IMR-90 (cell line): ENCODE results near the gene EBF3. TPM values are rescaled to one million over a fixed set of nuclear protein-coding genes. Genes with fewer than 3 reads are reported as not detected.

Experiments
- ATAC-seq: fragments of 200-7000 bp; cut with Tn5 transposase; 2 replicates; pipeline ENCODE4 v1.9.1; 2020; ENCODE audit warnings: low read depth, mild to moderate bottlenecking, moderate library complexity
- BruUV-seq: library from RNA; stranded (reverse); fragments of 400-500 nt; replicated peaks from 2 replicates; lab custom pipeline; 2021; lab: Mats Ljungman, UMichigan
- CTCF ChIA-PET: fragments of 300-600 bp; formaldehyde crosslinking; extraction: SDS; loops from one replicate; lab custom pipeline; 2021; ENCODE audit warnings: antibody characterized with exemption; lab: Yijun Ruan, JAX
- POLR2A ChIA-PET: fragments of 300-600 bp; sonication (Branson Sonifier 250); formaldehyde crosslinking; loops from one replicate; lab custom pipeline; 2022; ENCODE audit warnings: antibody characterized with exemption; ENCODE audit not compliant: unreplicated experiment; lab: Charles Lee
- DNase-seq: peaks from one replicate; pipeline ENCODE4 v3.0.0; 2013
- H2AFZ ChIP-seq: replicated peaks from 2 replicates; pipeline ENCODE3; 2013; ENCODE audit warnings: low read length, mild to moderate bottlenecking; ENCODE audit not compliant: poor library complexity
- H2AK5ac ChIP-seq: 2 replicates; pipeline ENCODE4 v1.6.1; 2013; ENCODE audit warnings: low read depth, low read length, inconsistent platforms
- H2AK9ac ChIP-seq: replicated peaks from 2 replicates; pipeline ENCODE3; 2013; ENCODE audit warnings: mild to moderate bottlenecking, low read depth, low read length, moderate library complexity; ENCODE audit not compliant: poor library complexity
- H2BK120ac ChIP-seq: 2 replicates; pipeline ENCODE4 v1.6.1; 2013; ENCODE audit warnings: low read depth, low read length, inconsistent platforms
- H2BK15ac ChIP-seq: 3 replicates; pipeline ENCODE4 v1.6.1; 2013; ENCODE audit warnings: low read depth, low read length, inconsistent platforms
- H2BK20ac ChIP-seq: 2 replicates; pipeline ENCODE4 v1.6.1; 2013; ENCODE audit warnings: low read depth, mild to moderate bottlenecking, inconsistent platforms, low read length, moderate library complexity
- H2BK5ac ChIP-seq: 2 replicates; pipeline ENCODE4 v1.6.1; 2013; ENCODE audit warnings: mild to moderate bottlenecking, low read depth, low read length, inconsistent platforms; ENCODE audit not compliant: poor library complexity, severe bottlenecking
- H3K14ac ChIP-seq: replicated peaks from 2 replicates; pipeline ENCODE4 v1.6.1; 2013; ENCODE audit warnings: low read depth, low read length, inconsistent platforms
- H3K18ac ChIP-seq: 2 replicates; pipeline ENCODE4 v1.6.1; 2013; ENCODE audit warnings: low read depth, low read length, control low read depth
- H3K23ac ChIP-seq: 2 replicates; pipeline ENCODE4 v1.6.1; 2013; ENCODE audit warnings: low read depth, low read length, inconsistent platforms
- H3K27ac ChIP-seq: 2 replicates; pipeline ENCODE4 v1.5.1; 2013; ENCODE audit warnings: mild to moderate bottlenecking, control low read depth, low read length; ENCODE audit not compliant: insufficient read depth
- H3K27me3 ChIP-seq: 2 replicates; pipeline ENCODE4 v1.6.1; 2013; ENCODE audit warnings: low read length; ENCODE audit not compliant: control insufficient read depth, insufficient read depth
- H3K36me3 ChIP-seq: 2 replicates; pipeline ENCODE4 v1.6.1; 2013; ENCODE audit warnings: low read length, mixed read lengths; ENCODE audit not compliant: control insufficient read depth, insufficient read depth
- H3K4ac ChIP-seq: 2 replicates; pipeline ENCODE4 v1.6.1; 2013; ENCODE audit warnings: low read depth, low read length, inconsistent platforms
- H3K4me1 ChIP-seq: 2 replicates; pipeline ENCODE4 v1.6.1; 2013; ENCODE audit warnings: low read length, mixed read lengths; ENCODE audit not compliant: control insufficient read depth, insufficient read depth
- H3K4me2 ChIP-seq: 2 replicates; pipeline ENCODE4 v1.6.1; 2013; ENCODE audit warnings: low read depth, mild to moderate bottlenecking, control low read depth, low read length, moderate library complexity
- H3K4me3 ChIP-seq: 2 replicates; pipeline ENCODE4 v1.5.1; 2013; ENCODE audit warnings: low read depth, mild to moderate bottlenecking, control low read depth, low read length, moderate library complexity; ENCODE audit not compliant: insufficient read depth
- H3K56ac ChIP-seq: 2 replicates; pipeline ENCODE4 v1.6.1; 2013; ENCODE audit warnings: low read length, inconsistent platforms; ENCODE audit not compliant: insufficient read depth; ENCODE audit errors: extremely low read depth
- H3K79me1 ChIP-seq, 2 experiments: 2 replicates each; pipeline ENCODE4 v1.6.1; 2013; ENCODE audit warnings: low read length in 2 of 2, inconsistent platforms in 1 of 2, low read depth in 1 of 2
- H3K9ac ChIP-seq: 2 replicates; pipeline ENCODE4 v1.6.1; 2013; ENCODE audit warnings: low read depth, low read length, control low read depth
- H3K9me1 ChIP-seq: 2 replicates; pipeline ENCODE4 v1.6.1; 2013; ENCODE audit warnings: low read length, inconsistent platforms; ENCODE audit not compliant: insufficient read depth
- H3K9me3 ChIP-seq: 2 replicates; pipeline ENCODE4 v1.6.1; 2013; ENCODE audit warnings: low read length; ENCODE audit not compliant: control insufficient read depth, insufficient read depth
- H4K20me1 ChIP-seq: 2 replicates; pipeline ENCODE4 v1.6.1; 2013; ENCODE audit warnings: low read length, inconsistent platforms; ENCODE audit not compliant: insufficient read depth
- H4K5ac ChIP-seq: 2 replicates; pipeline ENCODE4 v1.6.1; 2013; ENCODE audit warnings: mild to moderate bottlenecking, low read depth, low read length, control low read depth
- H4K8ac ChIP-seq, 2 experiments: 2 replicates each; pipeline ENCODE4 v1.6.1; 2013; ENCODE audit warnings: low read depth in 2 of 2, low read length in 2 of 2, control low read depth in 1 of 2, inconsistent platforms in 1 of 2
- H4K91ac ChIP-seq: 2 replicates; pipeline ENCODE4 v1.6.1; 2013; ENCODE audit warnings: low read depth, low read length, inconsistent platforms; ENCODE audit not compliant: insufficient read depth
- BHLHE40 ChIP-seq: fragments of 150-350 bp; IDR thresholded peaks from 2 replicates; pipeline ENCODE4 v1.6.1; 2016; ENCODE audit warnings: mild to moderate bottlenecking, low read depth, low read length
- CEBPB ChIP-seq: IDR thresholded peaks from 2 replicates; pipeline ENCODE4 v1.6.1; 2012; ENCODE audit warnings: low read depth, low read length, improper control_type of control experiment
- CHD1 ChIP-seq: IDR thresholded peaks from 2 replicates; pipeline ENCODE4 v1.6.1; 2012; ENCODE audit warnings: low read depth, low read length, improper control_type of control experiment
- CTCF ChIP-seq: conservative IDR thresholded peaks from 2 replicates; pipeline ENCODE4 v1.5.1; 2012; ENCODE audit warnings: mild to moderate bottlenecking, low read depth, low read length, improper control_type of control experiment
- ELK1 ChIP-seq: fragments of 150-350 bp; IDR thresholded peaks from 2 replicates; pipeline ENCODE4 v1.6.1; 2016; ENCODE audit warnings: low read depth, mild to moderate bottlenecking, low read length, moderate library complexity, borderline replicate concordance
- MAFK ChIP-seq: IDR thresholded peaks from 2 replicates; pipeline ENCODE4 v1.6.1; 2012; ENCODE audit warnings: low read depth, low read length, improper control_type of control experiment
- MAZ ChIP-seq: IDR thresholded peaks from 2 replicates; pipeline ENCODE4 v1.6.1; 2012; ENCODE audit warnings: low read depth, mild to moderate bottlenecking, low read length, improper control_type of control experiment, moderate library complexity, borderline replicate concordance
- MXI1 ChIP-seq: IDR thresholded peaks from 2 replicates; pipeline ENCODE4 v1.6.1; 2012; ENCODE audit warnings: low read depth, mild to moderate bottlenecking, low read length, moderate library complexity, borderline replicate concordance
- NFE2L2 ChIP-seq: fragments of 150-350 bp; IDR thresholded peaks from 2 replicates; pipeline ENCODE4 v1.6.1; 2016; ENCODE audit warnings: low read depth, mild to moderate bottlenecking, low read length
- POLR2A ChIP-seq: IDR thresholded peaks from 2 replicates; pipeline ENCODE4 v1.6.1; 2012; ENCODE audit warnings: mild to moderate bottlenecking, low read depth, low read length
- RCOR1 ChIP-seq: IDR thresholded peaks from 2 replicates; pipeline ENCODE4 v1.6.1; 2012; ENCODE audit warnings: mild to moderate bottlenecking, low read length, improper control_type of control experiment; ENCODE audit not compliant: insufficient replicate concordance
- RFX5 ChIP-seq: IDR thresholded peaks from 2 replicates; pipeline ENCODE4 v1.8.0; 2012; ENCODE audit warnings: low read depth, mild to moderate bottlenecking, low read length, moderate library complexity
- SMC3 ChIP-seq: fragments of 150-350 bp; IDR thresholded peaks from 2 replicates; pipeline ENCODE4 v1.6.1; 2016; ENCODE audit warnings: low read depth, mild to moderate bottlenecking, antibody characterized with exemption, low read length, moderate library complexity
- USF2 ChIP-seq: fragments of 150-350 bp; IDR thresholded peaks from 2 replicates; pipeline ENCODE4 v1.6.1; 2017; ENCODE audit warnings: mild to moderate bottlenecking, antibody characterized with exemption, low read length, low read depth
- WGBS, 2 experiments: methylation state at CpG; one replicate each; pipeline versions ENCODE4 v1.1.5 to v1.1.7; 2013; ENCODE audit warnings: missing lambda C conversion rate in 2 of 2; ENCODE audit not compliant: insufficient read length in 1 of 2; ENCODE audit errors: extremely low coverage in 2 of 2; 5-methylcytosine and 5-hydroxymethylcytosine counted together
- dilution Hi-C: fragments of 300-500 bp; cut with HindIII; formaldehyde crosslinking; loops from one replicate; pipeline ENCODE4 v1.14.3; 2018; ENCODE audit warnings: low sequenced_read_pairs; ENCODE audit not compliant: unreplicated experiment
- in situ Hi-C: fragments of 300-500 bp; cut with MboI; formaldehyde crosslinking; loops from 3 replicates; pipeline ENCODE4 v1.14.3; 2019; ENCODE audit warnings: low sequenced_read_pairs, inconsistent platforms, mixed read lengths
- intact Hi-C: fragments of 100-400 bp; cut with micrococcal nuclease; formaldehyde crosslinking; loops from 2 replicates; pipeline ENCODE4 v1.10.0; 2022
- polyA plus RNA-seq, 3 experiments: library from polyadenylated mRNA; depleted of rRNA; stranded (reverse); fragments of >200 nt; gene quantifications; 2 replicates each; pipeline ENCODE4 v1.2.3, GENCODE V29; 2012; ENCODE audit warnings: low replicate concordance in 1 of 3
- total RNA-seq: library from RNA; depleted of rRNA; stranded (reverse); fragments of >200 nt; gene quantifications from 2 replicates; pipeline ENCODE4 v1.2.3, GENCODE V29; 2012

The EBF3 gene
- total and polyA plus RNA-seq, 2 of the 4 experiments (the other 2 are of a cell fraction): 0.36 to 0.70 TPM

- Histone ChIP-seq H2AFZ (peak overlapping the region; percentile 63), H3K9ac (no peak overlapping the region), H3K9me3 (no peaks in the 10 kb centered on the region), H3K9me1 (no peaks in the 10 kb centered on the region), H4K91ac (no peak overlapping the region), H3K4me2 (no peak overlapping the region; the same call in 1 of the 2 replicates), H4K8ac (no peak overlapping the region), H3K4me1 (no peaks in the 10 kb centered on the region; the same call in 1 of the 2 replicates), H3K27me3 (peaks cover 40% of the 10 kb centered on the region), H2AK5ac (no peak overlapping the region), H3K79me1 (no peaks in the 10 kb centered on the region), H3K4me3 (no peak overlapping the region), H2BK120ac (no peak overlapping the region), H4K20me1 (no peaks in the 10 kb centered on the region), H2BK20ac (no peak overlapping the region), H2AK9ac (no peak overlapping the region), H3K23ac (no peak overlapping the region), H3K56ac (no peak overlapping the region), H2BK15ac (no peak overlapping the region), H3K18ac (no peak overlapping the region), H3K36me3 (peaks cover 5% of the 10 kb centered on the region; the same call in 1 of the 2 replicates), H4K5ac (no peak overlapping the region), H3K14ac (no peak overlapping the region), H3K4ac (no peak overlapping the region), H3K27ac (no peak overlapping the region), H2BK5ac (no peak overlapping the region)
- no TSS peak for BruUV-seq
- dilution Hi-C loops: no loop called here
- ChIA-PET POLR2A (no interaction called here), CTCF (no interaction called here)
- intact Hi-C loops: loop anchor here (5.0 to 10.0 kb wide), 2 partner anchors 634 to 862 kb away; no protein-coding TSS in a partner anchor
- DNase-seq: no peak
- 0% methylated on average over 2 of the region's 103 CpGs; no CpG with 5 or more reads in 1 of the 2 experiments for WGBS, 2 experiments
- ATAC-seq: no peak
- in situ Hi-C loops: no loop called here
- TF ChIP-seq SMC3 (no peak), ELK1 (no peak), CHD1 (no peak), MAFK (no peak), RCOR1 (no peak), CEBPB (no peak), CTCF (no peak), USF2 (no peak), NFE2L2 (no peak), POLR2A (no peak), RFX5 (no peak), MXI1 (no peak), BHLHE40 (no peak), MAZ (no peak)
Observed at GRCh38 chr10:129958629-129959543, 5.2 kb downstream of the EBF3 start.
